Coronary artery (tissue), 2 donors: Measurements from ENCODE around the gene PIP5K1B.
A peak's percentile ranks its signal among the peaks of the same experiment; 100 is the strongest.

Experiments used
- DNase-seq: peaks from one replicate; pipeline ENCODE4 v3.0.0-alpha.2; 2017; ENCODE audit warnings: low spot score
- H3K27ac ChIP-seq, 2 donors: fragments of 200-600 bp; sonication (generic); one replicate each; pipeline ENCODE4 v1.5.1; 2016 to 2019
- H3K4me3 ChIP-seq: fragments of 200-600 bp; sonication (generic); 2 replicates; pipeline ENCODE4 v1.5.1; 2016; ENCODE audit warnings: mild to moderate bottlenecking, moderate library complexity
- TF ChIP-seq, protein P1 (sequence below): fragments of 200-600 bp; sonication (generic); IDR thresholded peaks from one replicate; pipeline ENCODE4 v1.5.1; 2019; ENCODE audit warnings: antibody characterized with exemption

PIP5K1B gene

DNA sequence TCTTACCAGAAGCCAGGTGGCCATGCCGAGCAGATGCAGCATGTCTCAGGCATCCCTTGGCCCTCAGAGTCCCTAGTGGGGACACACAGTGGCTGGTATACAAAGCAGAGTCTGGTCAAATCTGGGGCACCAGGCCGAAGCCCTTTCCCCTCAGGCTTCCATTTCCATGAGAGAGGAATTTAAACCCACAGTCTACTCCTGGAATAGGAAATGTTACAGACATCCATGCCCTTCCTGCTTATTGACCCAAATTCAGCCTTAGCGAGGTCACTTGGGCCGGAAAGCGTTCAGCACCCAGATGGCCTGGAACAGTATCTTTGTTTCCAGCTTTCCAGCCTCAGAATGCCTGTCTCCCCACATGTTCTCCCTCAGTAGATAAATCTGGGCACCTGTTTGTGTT is 131.7 kb downstream of the PIP5K1B start:
- H3K4me3 ChIP-seq, result no peak overlapping the region
- DNase-seq, result no peak
- H3K27ac ChIP-seq, result peak overlapping the region in 1 of 2 donors; percentile 42
- TF ChIP-seq, protein P1, sequence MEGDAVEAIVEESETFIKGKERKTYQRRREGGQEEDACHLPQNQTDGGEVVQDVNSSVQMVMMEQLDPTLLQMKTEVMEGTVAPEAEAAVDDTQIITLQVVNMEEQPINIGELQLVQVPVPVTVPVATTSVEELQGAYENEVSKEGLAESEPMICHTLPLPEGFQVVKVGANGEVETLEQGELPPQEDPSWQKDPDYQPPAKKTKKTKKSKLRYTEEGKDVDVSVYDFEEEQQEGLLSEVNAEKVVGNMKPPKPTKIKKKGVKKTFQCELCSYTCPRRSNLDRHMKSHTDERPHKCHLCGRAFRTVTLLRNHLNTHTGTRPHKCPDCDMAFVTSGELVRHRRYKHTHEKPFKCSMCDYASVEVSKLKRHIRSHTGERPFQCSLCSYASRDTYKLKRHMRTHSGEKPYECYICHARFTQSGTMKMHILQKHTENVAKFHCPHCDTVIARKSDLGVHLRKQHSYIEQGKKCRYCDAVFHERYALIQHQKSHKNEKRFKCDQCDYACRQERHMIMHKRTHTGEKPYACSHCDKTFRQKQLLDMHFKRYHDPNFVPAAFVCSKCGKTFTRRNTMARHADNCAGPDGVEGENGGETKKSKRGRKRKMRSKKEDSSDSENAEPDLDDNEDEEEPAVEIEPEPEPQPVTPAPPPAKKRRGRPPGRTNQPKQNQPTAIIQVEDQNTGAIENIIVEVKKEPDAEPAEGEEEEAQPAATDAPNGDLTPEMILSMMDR, result no peak

DNA sequence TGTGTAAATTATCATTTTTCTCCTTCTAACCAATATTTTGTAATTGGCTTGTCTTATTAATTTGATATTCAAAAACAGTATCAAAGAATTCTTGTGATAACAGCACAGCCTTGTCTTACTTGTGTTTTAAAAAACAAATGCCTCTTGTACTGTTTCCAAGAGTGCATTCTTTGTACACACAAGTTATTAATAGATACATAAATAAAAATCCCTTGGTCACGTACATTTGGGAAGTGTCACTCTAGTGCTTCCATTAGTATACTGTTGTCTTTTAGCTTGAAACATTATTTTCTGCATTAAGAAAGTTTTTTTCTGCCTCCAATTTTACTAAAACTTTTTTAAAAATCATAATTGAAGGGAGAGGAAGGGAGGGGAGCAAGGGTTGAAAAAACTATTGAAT is 133.2 kb downstream of the PIP5K1B start:
- H3K4me3 ChIP-seq, result no peak overlapping the region
- TF ChIP-seq, protein P1, result no peak
- no peak for DNase-seq
- H3K27ac ChIP-seq, result no peak overlapping the region

DNA sequence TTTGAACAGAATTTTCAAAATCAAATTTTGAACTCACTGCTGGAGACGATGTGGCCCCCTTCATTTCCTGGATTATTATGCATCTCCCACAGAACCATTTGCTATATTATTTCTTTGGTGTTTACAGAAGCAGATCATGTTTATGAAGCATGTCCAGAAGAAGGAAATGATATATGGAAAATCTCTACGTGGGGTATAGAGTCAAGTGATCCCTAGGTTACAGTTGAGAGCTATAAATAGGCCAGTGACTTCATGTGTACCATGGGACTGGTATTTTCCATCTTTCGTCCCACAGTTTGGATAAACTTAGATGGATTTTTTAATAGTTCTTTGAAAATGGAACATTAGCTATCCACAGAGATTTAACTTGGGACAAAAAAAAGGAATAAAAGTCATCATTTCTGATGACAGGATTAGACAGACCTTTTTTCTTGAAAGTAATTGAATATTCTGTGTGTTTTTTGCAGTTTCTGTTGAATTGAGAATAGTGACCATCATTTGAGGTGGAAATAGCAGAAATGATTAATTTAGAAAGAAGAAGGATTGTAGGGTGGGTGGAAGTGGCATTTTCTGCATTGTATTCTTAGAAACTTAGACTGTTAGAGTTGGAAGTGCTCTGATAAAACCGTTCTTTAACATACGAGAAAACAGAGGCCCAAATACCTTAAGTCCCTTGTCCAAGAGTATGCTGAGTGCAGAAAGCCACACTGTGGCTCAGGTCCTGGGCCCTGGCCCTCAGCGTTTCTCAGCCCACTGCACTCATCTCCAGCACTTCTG is 136.4 kb downstream of the PIP5K1B start:
- DNase-seq, result no peak
- TF ChIP-seq, protein P1, result no peak
- Histone ChIP-seq H3K27ac (peak overlapping the region; percentile 67 to 76), H3K4me3 (no peak overlapping the region)

DNA sequence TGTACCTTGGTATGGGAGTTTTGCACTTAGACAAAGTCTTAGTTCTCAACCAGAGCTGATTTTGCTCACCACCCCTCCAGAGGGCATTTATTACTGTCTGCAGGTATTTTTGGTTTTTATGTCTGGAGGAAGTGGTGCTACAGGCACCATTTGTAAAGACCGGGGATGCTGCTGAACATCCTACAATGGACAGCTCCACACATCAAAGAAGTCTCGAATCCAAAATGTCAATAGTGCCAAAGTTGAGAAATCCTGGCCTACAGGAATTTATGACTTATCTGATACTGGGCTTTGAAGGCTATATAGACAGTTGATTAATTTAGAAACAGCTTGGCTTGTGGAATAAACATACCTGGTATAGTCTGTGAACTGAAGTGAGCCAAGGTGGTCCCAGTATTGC is 137.5 kb downstream of the PIP5K1B start:
- Histone ChIP-seq H3K27ac (peak overlapping the region in 1 of 2 donors; percentile 76), H3K4me3 (no peak overlapping the region)
- no peak for DNase-seq
- TF ChIP-seq, protein P1, result no peak

DNA sequence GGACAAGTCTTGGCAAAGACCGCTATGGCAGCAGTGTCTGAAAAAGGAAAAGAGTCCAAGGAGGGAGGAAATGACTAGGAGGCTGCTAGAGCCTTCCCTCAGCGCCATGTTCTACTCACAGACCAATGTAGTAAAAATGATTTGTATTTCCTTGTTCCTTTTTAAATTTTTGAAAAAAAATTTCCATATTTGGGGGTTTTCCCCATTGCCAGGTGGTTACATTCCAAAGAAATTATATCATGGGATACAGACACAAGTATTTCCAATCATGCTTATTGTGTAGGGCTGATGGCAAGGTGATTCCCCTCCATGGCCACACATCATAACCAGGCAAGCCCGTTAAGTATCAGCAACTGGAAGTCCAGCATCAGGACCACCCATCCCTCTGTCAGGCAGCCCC is 138.2 kb downstream of the PIP5K1B start:
- H3K4me3 ChIP-seq, result no peak overlapping the region
- TF ChIP-seq, protein P1, result no peak
- no peak for DNase-seq
- no peak overlapping the region for H3K27ac ChIP-seq

DNA sequence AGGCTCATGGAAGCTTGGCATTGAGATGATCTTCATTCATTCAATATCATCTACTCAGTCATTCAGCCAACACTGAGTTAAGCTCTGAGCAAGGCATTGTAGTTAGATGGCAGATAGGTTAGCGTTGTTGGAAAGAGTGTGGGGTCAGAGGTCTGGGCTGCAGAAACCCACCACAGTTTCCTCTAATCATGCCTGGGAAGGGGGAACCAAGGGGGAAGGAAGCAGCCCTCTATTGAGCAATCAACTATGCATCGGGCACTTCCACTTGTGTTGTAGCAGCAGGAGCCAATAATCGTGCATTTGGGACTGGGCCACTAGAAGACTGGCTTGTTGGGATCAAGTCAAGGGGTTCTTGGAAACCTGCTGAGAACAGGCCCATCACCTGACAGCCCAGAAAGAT is 139.1 kb downstream of the PIP5K1B start:
- H3K27ac ChIP-seq, result no peak overlapping the region
- TF ChIP-seq, protein P1, result no peak
- H3K4me3 ChIP-seq, result no peak overlapping the region
- DNase-seq, result no peak
